ENCODE data around the gene S1PR3.

GRCh38 chr9:88990729-88991065 lies 571 bp upstream of the S1PR3 start:
- TF ChIP-seq POLR2A (IDR thresholded peaks at IDR 0.05; ENCODE audit: low read length) = no peak
- no peak for TF ChIP-seq GATA1 (IDR thresholded peaks at IDR 0.05; ENCODE audit: low read depth, low read length)

Measured in erythroblast (primary cell).